ENCODE measurements around the gene ZNF836.

The ZNF836 gene

GRCh38 chr19:52140032-52140710 lies 31.2 kb downstream of the ZNF836 start:
- TF ChIP-seq, protein P1, sequence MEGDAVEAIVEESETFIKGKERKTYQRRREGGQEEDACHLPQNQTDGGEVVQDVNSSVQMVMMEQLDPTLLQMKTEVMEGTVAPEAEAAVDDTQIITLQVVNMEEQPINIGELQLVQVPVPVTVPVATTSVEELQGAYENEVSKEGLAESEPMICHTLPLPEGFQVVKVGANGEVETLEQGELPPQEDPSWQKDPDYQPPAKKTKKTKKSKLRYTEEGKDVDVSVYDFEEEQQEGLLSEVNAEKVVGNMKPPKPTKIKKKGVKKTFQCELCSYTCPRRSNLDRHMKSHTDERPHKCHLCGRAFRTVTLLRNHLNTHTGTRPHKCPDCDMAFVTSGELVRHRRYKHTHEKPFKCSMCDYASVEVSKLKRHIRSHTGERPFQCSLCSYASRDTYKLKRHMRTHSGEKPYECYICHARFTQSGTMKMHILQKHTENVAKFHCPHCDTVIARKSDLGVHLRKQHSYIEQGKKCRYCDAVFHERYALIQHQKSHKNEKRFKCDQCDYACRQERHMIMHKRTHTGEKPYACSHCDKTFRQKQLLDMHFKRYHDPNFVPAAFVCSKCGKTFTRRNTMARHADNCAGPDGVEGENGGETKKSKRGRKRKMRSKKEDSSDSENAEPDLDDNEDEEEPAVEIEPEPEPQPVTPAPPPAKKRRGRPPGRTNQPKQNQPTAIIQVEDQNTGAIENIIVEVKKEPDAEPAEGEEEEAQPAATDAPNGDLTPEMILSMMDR (IDR thresholded peaks at IDR 0.05; ENCODE audit: poor library complexity, severe bottlenecking) = no peak
- peaks cover 5% of the 10 kb centered on the region for H3K36me3 ChIP-seq (ENCODE audit: low read depth)
- peaks cover 2% of the 10 kb centered on the region for H3K9me3 ChIP-seq (ENCODE audit: severe bottlenecking)
- H3K27me3 ChIP-seq (ENCODE audit: insufficient read depth, poor library complexity, severe bottlenecking) = no peaks in the 10 kb centered on the region
- DNase-seq (ENCODE audit: low spot score) = no peak
- peak; percentile 92 for ATAC-seq (ENCODE audit: low read depth)
- peak overlapping the region; percentile 49 for H3K4me3 ChIP-seq (ENCODE audit: severe bottlenecking)
- H3K4me1 ChIP-seq (ENCODE audit: insufficient read depth, poor library complexity, severe bottlenecking) = no peaks in the 10 kb centered on the region
- peak overlapping the region; percentile 80 for H3K27ac ChIP-seq (ENCODE audit: poor library complexity, severe bottlenecking)

DNA sequence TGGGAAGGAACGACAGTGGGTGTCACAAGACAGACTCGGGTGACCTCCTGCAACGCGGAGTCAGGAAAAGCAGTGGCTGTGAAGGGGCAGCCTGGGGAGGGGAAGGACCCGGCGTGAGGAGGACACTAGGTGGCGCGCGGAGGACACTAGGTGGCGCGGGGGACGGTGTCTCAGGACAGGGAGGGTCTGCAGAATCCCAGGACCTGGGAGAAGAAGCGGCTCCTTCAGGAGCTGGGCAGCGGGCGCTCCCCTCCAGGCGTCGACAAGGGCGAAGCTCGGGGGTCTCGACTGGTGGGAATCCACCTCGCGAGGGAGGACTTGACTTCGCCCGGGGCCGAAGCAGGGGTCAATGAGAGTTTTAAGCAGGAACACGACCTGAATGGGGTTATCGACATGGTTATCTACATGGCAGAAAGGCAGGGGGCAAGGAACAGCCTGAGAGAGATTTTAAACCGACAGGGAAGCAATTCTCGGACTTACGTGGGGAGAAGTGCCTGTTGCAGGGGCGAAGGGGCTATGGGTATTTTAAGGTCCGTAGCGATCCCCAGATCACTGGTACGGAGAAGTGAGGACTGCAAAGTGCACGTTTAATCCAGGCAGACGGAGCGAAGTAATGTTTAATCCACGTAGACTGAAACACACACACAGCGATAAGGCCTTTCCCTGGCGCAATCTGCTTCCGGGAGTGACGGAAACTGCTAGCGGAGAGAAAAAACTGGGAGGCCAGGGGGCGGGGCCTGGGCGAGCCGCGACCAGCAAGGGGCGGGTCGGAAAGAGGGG lies 32.0 kb downstream of the ZNF836 start, which contains the start of gene ZNF616:
TSS of gene ZNF616 (minus strand) at position 687 of the 780 bp plus-strand sequence. CDS start 9,426 bp downstream, outside the sequence.
- ATAC-seq (ENCODE audit: low read depth) = peak; percentile 83
- Histone ChIP-seq H3K27me3 (ENCODE audit: insufficient read depth, poor library complexity, severe bottlenecking) (no peaks in the 10 kb centered on the region), H3K27ac (ENCODE audit: poor library complexity, severe bottlenecking) (peak within 1 kb of the TSS; percentile 80), H3K9me3 (ENCODE audit: severe bottlenecking) (peaks cover 2% of the 10 kb centered on the region), H3K36me3 (ENCODE audit: low read depth) (peaks cover 5% of the 10 kb centered on the region), H3K4me3 (ENCODE audit: severe bottlenecking) (peak within 1 kb of the TSS; percentile 49), H3K4me1 (ENCODE audit: insufficient read depth, poor library complexity, severe bottlenecking) (no peaks in the 10 kb centered on the region)
- DNase-seq (ENCODE audit: low spot score) = peak; percentile 93
- TF ChIP-seq, protein P1 (IDR thresholded peaks at IDR 0.05; ENCODE audit: poor library complexity, severe bottlenecking) = peak; percentile 92

DNA sequence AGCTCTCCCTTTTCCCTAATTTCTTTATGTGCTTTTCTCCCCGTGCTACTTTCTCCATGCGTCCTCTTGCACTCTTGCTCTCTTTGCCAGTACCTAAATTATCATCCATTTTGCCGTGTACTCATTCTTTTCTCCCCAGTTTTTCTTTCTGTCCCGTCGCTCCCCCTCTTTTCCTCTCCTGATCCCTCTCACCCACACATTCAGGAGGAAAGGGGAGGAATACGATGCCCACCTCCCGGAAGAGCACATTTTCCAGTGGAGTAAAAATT lies 32.5 kb downstream of the ZNF836 start:
- peaks cover 2% of the 10 kb centered on the region for H3K9me3 ChIP-seq (ENCODE audit: severe bottlenecking)
- peak overlapping the region; percentile 49 for H3K4me3 ChIP-seq (ENCODE audit: severe bottlenecking)
- DNase-seq (ENCODE audit: low spot score) = no peak
- TF ChIP-seq, protein P1 (IDR thresholded peaks at IDR 0.05; ENCODE audit: poor library complexity, severe bottlenecking) = no peak
- H3K27me3 ChIP-seq (ENCODE audit: insufficient read depth, poor library complexity, severe bottlenecking) = no peaks in the 10 kb centered on the region
- H3K36me3 ChIP-seq (ENCODE audit: low read depth) = peaks cover 5% of the 10 kb centered on the region
- ATAC-seq (ENCODE audit: low read depth) = 0 out of 3 replicates have a peak, but pooled peaks have one; percentile 2
- H3K27ac ChIP-seq (ENCODE audit: poor library complexity, severe bottlenecking) = peak overlapping the region; percentile 80
- H3K4me1 ChIP-seq (ENCODE audit: insufficient read depth, poor library complexity, severe bottlenecking) = no peaks in the 10 kb centered on the region

GRCh38 chr19:52138278-52138982 lies 33.0 kb downstream of the ZNF836 start:
- ATAC-seq (ENCODE audit: low read depth) = peak; percentile 41; the same call in 1 of the 3 replicates
- peak overlapping the region; percentile 80 for H3K27ac ChIP-seq (ENCODE audit: poor library complexity, severe bottlenecking)
- peaks cover 5% of the 10 kb centered on the region for H3K36me3 ChIP-seq (ENCODE audit: low read depth)
- H3K9me3 ChIP-seq (ENCODE audit: severe bottlenecking) = peaks cover 4% of the 10 kb centered on the region
- TF ChIP-seq, protein P1 (IDR thresholded peaks at IDR 0.05; ENCODE audit: poor library complexity, severe bottlenecking) = no peak
- no peaks in the 10 kb centered on the region for H3K4me1 ChIP-seq (ENCODE audit: insufficient read depth, poor library complexity, severe bottlenecking)
- H3K4me3 ChIP-seq (ENCODE audit: severe bottlenecking) = peak overlapping the region; percentile 49
- H3K27me3 ChIP-seq (ENCODE audit: insufficient read depth, poor library complexity, severe bottlenecking) = no peaks in the 10 kb centered on the region
- DNase-seq (ENCODE audit: low spot score) = no peak
